ENCODE data around the gene RASL10A.

- TF ChIP-seq CTCF (conservative IDR thresholded peaks at IDR 0.05) (no peak), EZH2 (IDR thresholded peaks at IDR 0.05; ENCODE audit: low read depth) (no peak)
Observed at GRCh38 chr22:29339381-29340235, 24.1 kb upstream of the RASL10A start.

All from PC-9 (cell line).